K562 (cell line): Measurements from ENCODE around the gene SIRT3. TPM values are rescaled to one million over a fixed set of nuclear protein-coding genes. Genes with fewer than 3 reads are reported as not detected.
A peak's percentile ranks its signal among the peaks of the same experiment; 100 is the strongest.

ENCODE experiments used
- ARID2 ChIP-seq: fragments of 450-650 bp; IDR thresholded peaks from 2 replicates; pipeline ENCODE4 v1.6.1; 2017; ENCODE audit warnings: antibody characterized with exemption, mild to moderate bottlenecking
- BRF1 ChIP-seq: IDR thresholded peaks from 3 replicates; pipeline ENCODE4 v1.6.1; 2011; ENCODE audit warnings: borderline replicate concordance, mild to moderate bottlenecking; ENCODE audit not compliant: insufficient read length; ENCODE audit errors: extremely low read depth
- CBFB ChIP-seq: sonication (generic); formaldehyde crosslinking; IDR thresholded peaks from 2 replicates; pipeline ENCODE4 v1.4.0; 2020; ENCODE audit warnings: mild to moderate bottlenecking, missing genetic modification reagents
- CUX1 ChIP-seq: fragments of 200-800 bp; sonication (Bioruptor generic); IDR thresholded peaks from 2 replicates; pipeline ENCODE4 v1.6.1; 2016; ENCODE audit warnings: missing genetic modification characterization, missing compliant biosample characterization
- ERF ChIP-seq: fragments of 450-650 bp; formaldehyde crosslinking; IDR thresholded peaks from 2 replicates; pipeline ENCODE4 v1.4.0; 2020; ENCODE audit warnings: mild to moderate bottlenecking, mixed read lengths
- HBP1 ChIP-seq: fragments of 450-650 bp; formaldehyde crosslinking; IDR thresholded peaks from 2 replicates; pipeline ENCODE4 v1.4.0; 2022; ENCODE audit warnings: missing genetic modification characterization
- HMGN3 ChIP-seq: IDR thresholded peaks from 2 replicates; pipeline ENCODE4 v1.6.1; 2011; ENCODE audit warnings: borderline replicate concordance, low read depth, mild to moderate bottlenecking, mixed read lengths, low read length; ENCODE audit not compliant: insufficient read length; ENCODE audit errors: extremely low read depth
- MBD2 ChIP-seq: sonication (generic); IDR thresholded peaks from 2 replicates; pipeline ENCODE4 v1.6.1; 2016; ENCODE audit warnings: low read depth, borderline replicate concordance
- SMAD1 ChIP-seq: fragments of 150-350 bp; IDR thresholded peaks from 2 replicates; pipeline ENCODE4 v1.6.1; 2014; ENCODE audit warnings: low read length, low read depth; ENCODE audit not compliant: partially characterized antibody
- SNAPC5 ChIP-seq: fragments of 250-450 bp; sonication (Bioruptor Pico); IDR thresholded peaks from 2 replicates; pipeline ENCODE4 v1.8.0; 2021; ENCODE audit warnings: moderate library complexity, mild to moderate bottlenecking, inconsistent platforms
- TFE3 ChIP-seq: fragments of 450-650 bp; formaldehyde crosslinking; IDR thresholded peaks from 2 replicates; pipeline ENCODE4 v1.4.0; 2020; ENCODE audit warnings: mild to moderate bottlenecking, mixed read lengths
- polyA plus RNA-seq, 8 experiments: library from polyadenylated mRNA; depleted of rRNA in 4 of 8; stranded (reverse) in 5 of 8; unstranded in 3 of 8; fragments of >200 nt; fragmentation: Nextera tagmentation in 2 of 8; fragmentation: Illumina TruSeq in 1 of 8; extraction: Ambion mirVana in 2 of 8; extraction: Trizol in 1 of 8; gene quantifications; 2 replicates each; pipeline versions ENCODE4 v1.2.1 to v1.2.3, GENCODE V29; 2011 to 2014; ENCODE audit warnings: inconsistent platforms in 1 of 8, missing spikeins in 1 of 8
- total RNA-seq, 7 experiments: library from RNA; depleted of rRNA in 6 of 7; stranded (reverse); fragments of >200 nt in 6 of 7; fragmentation: Illumina TruSeq in 2 of 7; extraction: Trizol in 2 of 7; gene quantifications; 2 replicates each; pipeline versions ENCODE4 v1.2.1 to v1.2.3, GENCODE V29; 2011 to 2021; ENCODE audit warnings: low replicate concordance in 1 of 7
- TF ChIP-seq, protein P1 (sequence below): fragments of 450-650 bp; formaldehyde crosslinking; IDR thresholded peaks from 2 replicates; pipeline ENCODE4 v1.4.0; 2020; ENCODE audit warnings: mild to moderate bottlenecking, moderate library complexity
- TF ChIP-seq, protein P2 (sequence below): conservative IDR thresholded peaks from 2 replicates; pipeline ENCODE4 v1.6.1; 2011; ENCODE audit warnings: low read depth, mild to moderate bottlenecking, low read length; ENCODE audit not compliant: control insufficient read depth

SIRT3 gene
- total and polyA plus RNA-seq, 9 of the 15 experiments (the other 6 are each of a cell fraction or from before 2014, with no cell fraction given) = 1.9 to 27.5 (median 14.5) TPM

- TF ChIP-seq TFE3 (CRISPR knock-in tag) (no peak), HBP1 (CRISPR knock-in tag) (no peak), SNAPC5 (no peak), MBD2 (no peak; the same call in 1 of the 2 replicates), CUX1 (CRISPR knock-in tag) (no peak), CBFB (CRISPR knock-in tag) (no peak), BRF1 (no peak), ARID2 (no peak), ERF (0 out of 2 replicates have a peak, but pooled peaks have one; percentile 49), HMGN3 (peak; percentile 40), SMAD1 (peak; percentile 49)
- TF ChIP-seq, protein P1, sequence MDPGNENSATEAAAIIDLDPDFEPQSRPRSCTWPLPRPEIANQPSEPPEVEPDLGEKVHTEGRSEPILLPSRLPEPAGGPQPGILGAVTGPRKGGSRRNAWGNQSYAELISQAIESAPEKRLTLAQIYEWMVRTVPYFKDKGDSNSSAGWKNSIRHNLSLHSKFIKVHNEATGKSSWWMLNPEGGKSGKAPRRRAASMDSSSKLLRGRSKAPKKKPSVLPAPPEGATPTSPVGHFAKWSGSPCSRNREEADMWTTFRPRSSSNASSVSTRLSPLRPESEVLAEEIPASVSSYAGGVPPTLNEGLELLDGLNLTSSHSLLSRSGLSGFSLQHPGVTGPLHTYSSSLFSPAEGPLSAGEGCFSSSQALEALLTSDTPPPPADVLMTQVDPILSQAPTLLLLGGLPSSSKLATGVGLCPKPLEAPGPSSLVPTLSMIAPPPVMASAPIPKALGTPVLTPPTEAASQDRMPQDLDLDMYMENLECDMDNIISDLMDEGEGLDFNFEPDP (CRISPR knock-in tag) = no peak
- TF ChIP-seq, protein P2, sequence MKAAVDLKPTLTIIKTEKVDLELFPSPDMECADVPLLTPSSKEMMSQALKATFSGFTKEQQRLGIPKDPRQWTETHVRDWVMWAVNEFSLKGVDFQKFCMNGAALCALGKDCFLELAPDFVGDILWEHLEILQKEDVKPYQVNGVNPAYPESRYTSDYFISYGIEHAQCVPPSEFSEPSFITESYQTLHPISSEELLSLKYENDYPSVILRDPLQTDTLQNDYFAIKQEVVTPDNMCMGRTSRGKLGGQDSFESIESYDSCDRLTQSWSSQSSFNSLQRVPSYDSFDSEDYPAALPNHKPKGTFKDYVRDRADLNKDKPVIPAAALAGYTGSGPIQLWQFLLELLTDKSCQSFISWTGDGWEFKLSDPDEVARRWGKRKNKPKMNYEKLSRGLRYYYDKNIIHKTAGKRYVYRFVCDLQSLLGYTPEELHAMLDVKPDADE = no peak; the same call in 1 of the 2 replicates
Measured at GRCh38 chr11:236774-237767, 929 bp upstream of the SIRT3 start, which contains the start of gene PSMD13 (continued).
